HG03558 (cell line): ENCODE results near the gene BMP6.
"Not testable (repeated sequence)": the region's sequence is repeated elsewhere in the genome, so short reads cannot be mapped to it uniquely, and the experiment has no call there.

ENCODE experiments used
- ATAC-seq: cut with Tn5 transposase; IDR thresholded peaks from one replicate; pipeline ENCODE4 v1.9.1; 2021; ENCODE audit warnings: moderate number of reproducible peaks; ENCODE audit not compliant: unreplicated experiment; ENCODE audit errors: extremely low read depth

BMP6 gene

DNA sequence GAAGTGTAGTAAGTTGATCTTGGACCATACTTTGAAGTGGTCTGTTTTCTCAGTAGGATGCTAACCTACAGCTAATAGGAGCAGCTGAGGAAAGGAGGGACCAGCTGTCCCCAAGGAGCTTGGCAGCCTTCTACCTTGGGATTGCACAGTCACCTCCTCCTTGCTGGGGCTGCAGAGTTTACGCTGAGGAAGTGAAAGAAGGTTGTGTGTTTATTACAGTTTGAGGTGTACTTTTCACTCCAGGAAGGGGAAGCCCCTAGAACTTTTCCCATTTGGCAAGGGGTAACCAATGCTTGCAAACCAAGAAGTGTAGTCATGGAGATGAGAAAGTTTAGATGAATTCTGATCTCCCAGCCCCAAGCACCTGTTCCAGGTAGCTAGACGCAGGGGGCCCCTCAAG is 58.8 kb downstream of the BMP6 start:
- ATAC-seq: peak; percentile 59

DNA sequence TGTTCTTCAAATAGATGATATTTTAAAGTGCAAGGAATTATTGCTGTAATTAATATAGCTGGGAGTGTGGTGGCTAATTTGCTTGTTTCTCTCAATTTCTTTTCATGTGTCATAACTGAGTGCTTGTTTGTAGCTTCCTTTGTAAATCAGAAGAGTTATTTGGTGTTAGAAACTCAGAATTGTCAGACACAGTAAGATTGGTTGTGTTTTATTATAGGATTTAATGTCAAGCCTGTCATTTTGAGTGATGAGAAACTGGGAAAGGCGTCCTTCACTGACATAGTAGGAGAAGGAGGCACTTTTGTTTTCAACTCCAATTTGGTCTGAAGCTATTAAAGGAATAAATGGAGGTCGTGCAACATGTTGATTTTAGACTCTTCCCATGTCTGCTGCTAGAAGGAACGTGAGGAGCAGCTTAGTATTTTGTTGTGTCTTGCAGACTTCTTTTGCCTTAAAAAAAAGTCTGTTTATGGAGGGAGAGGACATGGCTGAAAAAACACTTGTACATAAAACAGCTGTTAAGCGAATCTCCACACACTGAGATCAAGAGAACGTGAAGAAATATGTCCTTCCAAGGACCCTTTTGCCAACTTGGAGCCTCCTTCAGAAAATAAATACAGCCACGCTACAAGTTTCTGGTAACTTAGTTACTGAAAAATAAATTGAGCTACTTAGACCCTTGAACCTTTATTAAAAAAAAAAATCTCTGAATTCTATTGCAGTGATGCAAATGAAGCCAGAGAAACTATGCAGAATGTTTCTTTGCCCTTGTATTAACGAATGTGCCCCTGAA is 59.5 kb downstream of the BMP6 start:
- ATAC-seq: no peak

DNA sequence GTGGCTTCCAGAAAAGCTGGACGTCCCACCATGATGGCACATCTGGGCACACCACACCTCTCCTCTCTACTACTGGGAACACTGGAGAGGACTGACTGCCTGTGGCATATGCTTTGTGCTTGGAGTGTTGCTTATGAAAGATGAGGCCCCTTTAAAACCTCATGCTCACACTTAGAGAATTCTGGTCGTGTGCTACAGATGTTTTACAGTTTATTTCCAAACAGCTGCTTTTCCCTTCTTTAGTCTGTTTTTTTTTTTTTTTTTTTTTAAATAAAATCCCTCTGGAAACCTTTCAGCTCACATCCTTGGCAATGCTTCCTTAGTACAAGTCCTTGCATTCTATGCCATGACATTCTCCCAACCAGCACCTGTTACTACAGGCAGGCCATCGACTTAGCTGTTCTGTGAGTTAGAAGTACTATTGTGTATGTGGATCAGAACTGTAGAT is 60.3 kb downstream of the BMP6 start:
- ATAC-seq: no peak

DNA sequence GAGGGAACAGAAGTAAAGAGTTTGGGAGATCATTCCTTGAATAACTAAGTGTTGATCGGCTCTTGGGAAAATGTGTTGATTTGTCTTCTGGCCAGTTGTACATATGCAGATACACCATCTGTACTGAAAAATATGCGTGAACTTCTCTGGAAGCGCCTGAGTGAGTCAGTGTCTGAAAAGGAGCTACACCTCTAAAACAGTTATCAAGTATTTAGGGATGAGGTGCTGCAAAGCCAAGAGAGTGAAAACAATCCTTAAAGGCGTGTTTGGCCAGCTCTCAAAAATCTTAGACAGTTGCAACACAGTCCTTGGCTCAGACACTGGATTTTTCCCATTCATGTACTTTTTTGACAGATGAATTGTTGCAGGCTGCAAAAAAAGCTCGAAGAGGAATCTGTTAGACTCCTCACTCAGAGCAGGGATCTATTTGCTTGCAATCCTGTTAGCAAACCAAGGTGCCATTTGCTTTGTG is 61.3 kb downstream of the BMP6 start:
- no peak for ATAC-seq

DNA sequence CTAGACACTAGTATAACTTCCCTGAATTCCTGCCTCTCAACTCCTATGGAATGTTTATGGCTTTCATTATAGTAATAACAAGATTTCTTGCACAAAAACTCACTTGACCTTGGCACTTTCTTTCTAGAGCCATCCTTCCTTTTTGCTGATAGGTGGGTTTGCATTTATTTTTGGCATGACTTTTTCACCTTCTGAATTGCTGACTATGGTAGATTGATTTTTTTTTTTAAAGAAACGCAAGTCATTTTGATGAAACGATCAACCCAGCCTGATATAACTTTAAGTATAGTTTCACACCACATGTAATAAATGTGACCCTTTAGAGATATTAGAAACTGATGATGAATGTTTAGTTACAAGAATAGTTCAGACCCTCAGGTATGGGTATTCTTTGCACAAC is 61.8 kb downstream of the BMP6 start:
- no peak for ATAC-seq

DNA sequence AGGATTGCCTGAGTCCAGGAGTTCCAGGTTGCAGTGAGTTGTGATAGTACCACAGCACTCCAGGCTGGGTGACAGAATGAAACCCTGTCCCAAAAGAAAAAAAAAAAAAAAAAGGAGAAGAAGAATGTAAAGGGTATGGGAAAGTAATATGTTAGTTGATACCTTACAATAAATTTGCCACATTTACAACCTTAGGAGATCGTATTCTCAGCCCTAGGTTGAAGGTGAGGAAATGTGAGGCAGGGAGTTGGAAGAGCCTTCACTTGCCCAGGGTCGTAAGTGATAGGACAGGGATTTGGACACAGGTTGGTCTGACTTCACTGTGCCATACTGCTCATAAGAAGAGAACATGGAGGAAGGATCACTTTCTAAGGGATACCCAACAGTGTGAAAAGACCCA is 68.6 kb downstream of the BMP6 start:
- no peak for ATAC-seq

DNA sequence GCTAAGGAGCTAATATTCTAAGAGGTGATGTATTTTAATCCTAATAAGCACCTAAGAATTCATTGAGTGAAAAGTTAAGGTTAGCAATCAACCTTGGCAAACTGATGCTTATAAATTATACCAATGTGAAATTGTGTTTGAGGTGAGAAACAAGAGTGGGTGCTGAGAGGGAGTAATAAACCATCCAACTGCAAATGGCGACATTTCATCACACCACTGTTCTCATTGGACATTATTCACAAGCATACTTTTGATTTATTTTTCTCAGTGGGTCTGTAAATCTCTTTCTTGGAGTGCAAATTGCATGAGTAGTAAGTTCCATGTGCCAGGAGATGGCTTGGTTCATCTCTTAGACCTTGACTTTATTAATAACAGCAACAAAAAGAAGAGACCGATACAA is 71.5 kb downstream of the BMP6 start:
- ATAC-seq: no peak

DNA sequence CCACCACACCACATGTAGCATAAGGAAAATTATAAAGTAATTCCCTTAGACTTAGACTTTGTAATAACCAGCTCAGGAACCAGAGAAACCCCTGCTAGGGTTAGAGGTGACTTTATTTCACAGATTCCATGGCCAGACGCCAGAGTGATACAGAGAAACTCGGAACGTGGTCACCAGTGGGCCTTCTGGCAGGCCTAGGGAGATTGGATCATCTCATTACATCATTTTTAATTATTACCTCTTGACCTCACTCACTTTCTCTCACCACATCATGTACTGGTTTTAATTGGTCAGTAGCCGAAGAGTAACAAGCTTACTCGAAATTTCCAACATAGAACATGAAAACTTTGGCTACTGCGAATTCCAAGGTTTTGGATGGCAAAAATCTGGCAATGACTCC is 72.9 kb downstream of the BMP6 start:
- no peak for ATAC-seq

DNA sequence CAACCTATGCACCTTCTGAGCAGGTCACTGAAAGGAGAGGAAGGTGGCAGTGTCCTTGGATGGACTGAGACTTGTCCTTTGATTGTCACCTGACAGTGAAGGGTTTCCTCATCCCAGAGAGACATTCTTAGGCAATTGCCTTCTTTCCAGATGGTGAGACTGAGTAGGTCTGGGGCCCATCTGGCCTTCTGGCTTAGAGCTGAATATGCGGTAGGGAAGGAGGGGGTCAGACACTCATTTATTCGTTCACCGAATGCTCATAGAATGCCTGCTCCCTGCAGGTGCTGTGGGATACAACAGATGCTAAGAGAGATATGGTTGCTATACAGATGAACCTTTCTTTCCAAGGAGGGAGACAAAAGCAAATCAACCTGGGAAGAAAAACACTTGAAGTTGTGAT is 76.8 kb downstream of the BMP6 start:
- ATAC-seq: no peak

DNA sequence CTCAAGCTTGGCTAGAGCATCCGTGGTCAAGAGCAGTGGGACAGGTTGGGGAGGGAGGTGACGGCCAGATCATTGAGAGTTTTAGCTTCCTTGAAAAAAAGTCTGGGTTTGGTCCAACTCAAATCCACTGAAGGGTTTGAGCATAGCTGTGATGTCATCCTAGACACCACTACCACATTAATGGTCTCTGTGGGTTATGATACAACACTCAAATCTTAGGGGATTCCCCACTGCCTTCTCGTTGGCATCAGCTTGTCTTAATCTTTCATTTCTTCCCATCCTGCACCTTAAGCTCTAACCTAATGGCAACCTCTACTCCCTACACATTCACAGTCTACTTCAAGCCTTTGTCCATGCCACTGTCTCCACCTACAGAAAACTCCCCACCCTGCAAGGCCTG is 77.3 kb downstream of the BMP6 start:
- ATAC-seq: no peak

DNA sequence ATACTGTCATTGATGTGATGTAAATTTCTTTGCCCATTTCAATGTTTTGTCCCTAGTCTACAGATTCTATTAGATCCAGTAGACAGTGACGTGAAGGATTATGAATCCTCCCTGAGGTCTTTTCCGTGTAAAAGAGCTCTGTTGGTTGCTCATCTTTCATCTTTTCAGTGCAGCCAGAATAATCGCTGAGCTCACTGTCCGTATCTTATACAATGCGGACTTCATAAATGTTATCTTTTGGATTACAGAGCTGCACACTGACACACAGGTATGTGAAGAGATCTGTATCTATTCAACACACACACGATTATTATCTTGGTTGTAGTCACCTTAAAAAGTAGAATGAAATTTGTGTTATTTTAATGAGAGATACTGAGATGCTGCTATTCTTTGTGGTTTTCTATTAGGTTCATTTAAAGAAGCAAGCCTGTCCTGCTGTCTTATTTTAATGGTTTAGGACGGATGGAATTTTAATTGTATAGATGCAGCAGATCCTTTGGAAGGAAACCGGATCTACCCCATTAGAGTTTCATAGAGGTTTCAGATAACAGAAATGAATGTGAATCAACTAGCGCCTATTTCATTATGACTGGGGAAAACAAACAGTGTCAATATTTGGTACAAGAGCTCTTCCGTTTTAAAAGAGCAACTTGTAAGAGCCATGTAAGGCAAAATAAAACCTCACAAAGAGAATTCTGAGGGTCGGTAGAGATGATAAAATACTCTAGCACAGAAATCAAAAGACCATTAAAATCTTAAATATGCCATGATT is 79.4 kb downstream of the BMP6 start:
- ATAC-seq: no peak

DNA sequence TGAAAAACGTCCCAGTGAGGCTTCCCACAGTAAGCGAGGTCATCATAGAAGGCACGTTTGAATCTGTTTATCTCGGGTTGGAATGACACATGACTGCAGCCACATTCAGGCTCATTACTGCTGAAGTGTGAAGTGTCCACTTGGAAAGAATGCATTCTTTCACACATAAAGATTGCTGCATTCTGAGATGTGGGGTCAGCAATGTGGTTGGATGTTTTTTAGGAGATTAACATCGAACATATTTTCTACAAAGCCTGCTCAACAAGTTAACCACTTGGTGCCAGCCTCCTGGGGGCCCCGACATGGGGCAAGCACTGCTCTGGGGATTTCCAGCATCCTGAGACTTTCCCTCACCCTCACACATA is 79.9 kb downstream of the BMP6 start:
- ATAC-seq: no peak

DNA sequence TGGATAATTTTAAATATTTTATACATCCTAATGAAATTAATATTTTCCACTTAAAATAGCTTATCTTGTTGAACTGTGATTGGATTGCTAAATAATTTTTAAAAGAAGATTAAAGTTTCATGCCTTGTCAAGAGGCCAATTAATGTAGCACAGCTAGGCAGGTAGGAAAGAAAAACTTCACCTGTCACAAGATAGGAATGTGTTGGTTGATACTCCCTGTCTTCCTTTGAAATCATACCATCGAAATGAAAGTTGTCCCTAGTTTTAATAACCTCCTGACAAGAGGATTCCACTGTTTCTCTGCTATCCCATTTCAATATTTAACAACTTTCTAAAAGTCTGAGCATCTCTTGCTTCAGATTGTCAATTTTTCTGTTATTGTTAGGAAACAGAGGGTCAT is 80.8 kb downstream of the BMP6 start:
- ATAC-seq: no peak

DNA sequence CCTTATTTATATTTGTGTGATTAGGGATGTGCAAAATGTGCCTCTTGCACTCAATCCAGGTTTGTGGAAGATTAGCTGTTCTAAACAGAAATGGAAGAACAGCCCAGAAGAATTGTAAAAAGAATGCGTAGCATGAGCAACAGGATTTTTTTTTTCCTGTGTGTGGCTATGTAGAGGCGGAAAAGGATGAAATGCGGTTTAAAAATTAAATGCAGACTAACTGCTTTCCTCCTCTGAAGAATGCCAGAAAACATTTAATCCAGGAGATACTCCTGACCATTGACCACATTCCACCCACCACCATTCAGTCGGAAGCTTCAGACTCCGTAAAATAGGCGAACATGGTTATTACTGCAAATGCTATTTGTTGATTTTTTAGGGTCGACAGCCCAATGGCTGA is 83.4 kb downstream of the BMP6 start:
- ATAC-seq: no peak

DNA sequence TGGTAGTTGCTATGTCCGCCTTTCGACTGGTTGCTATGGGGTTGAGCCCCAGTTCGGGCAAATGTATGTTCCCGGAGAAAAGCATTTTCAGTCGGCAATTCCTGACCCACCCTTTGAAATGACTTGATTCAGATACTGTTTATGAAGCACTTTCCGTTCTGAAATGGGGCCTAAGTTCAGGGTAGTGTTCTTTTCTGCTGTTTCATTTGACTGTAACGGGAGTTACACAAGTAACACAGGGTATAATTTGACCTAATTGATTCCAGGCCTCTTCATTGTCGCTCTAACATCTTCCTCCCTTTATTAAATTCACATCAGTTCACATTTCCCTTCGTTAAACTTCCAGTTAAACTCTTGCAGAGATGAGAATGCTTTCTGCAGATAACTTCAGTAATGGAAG is 85.5 kb downstream of the BMP6 start:
- ATAC-seq: no peak

DNA sequence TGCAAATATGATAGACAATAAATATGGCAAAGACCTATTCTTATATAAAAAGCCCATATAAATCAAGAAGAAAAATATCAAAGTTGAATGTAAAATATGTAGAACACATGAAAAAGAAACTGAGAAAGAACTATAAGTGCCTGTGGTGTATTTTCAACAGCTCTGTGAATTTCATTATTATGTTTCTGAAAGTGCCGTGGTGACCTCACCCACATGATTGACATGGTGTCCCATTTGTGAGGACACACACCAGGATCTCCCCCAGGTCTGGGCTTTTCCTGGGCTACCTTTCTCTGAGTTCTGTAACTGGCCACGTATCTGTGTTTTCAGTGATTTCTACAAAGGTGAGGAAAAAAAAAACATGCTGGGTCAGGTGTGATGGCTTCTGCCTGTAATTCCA is 86.7 kb downstream of the BMP6 start:
- no peak for ATAC-seq

DNA sequence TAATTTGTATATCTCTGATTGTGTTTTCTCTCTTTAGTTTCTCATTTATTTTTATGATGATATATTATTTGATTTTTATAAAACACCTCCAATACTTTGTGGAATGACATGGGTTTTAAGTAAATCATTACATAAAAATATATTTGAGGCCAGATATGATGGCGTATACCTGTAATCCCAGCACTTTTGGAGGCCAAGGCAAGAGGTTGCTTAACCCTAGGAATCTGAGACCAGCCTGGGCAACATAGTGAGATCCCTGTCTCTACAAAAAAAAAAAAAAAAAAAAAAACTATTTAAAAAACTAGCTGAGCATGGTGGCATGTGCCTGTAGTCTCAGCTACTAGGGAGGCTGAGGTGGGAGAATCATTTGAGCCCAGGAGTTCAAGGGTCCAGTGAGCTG is 87.3 kb downstream of the BMP6 start:
- no peak for ATAC-seq

DNA sequence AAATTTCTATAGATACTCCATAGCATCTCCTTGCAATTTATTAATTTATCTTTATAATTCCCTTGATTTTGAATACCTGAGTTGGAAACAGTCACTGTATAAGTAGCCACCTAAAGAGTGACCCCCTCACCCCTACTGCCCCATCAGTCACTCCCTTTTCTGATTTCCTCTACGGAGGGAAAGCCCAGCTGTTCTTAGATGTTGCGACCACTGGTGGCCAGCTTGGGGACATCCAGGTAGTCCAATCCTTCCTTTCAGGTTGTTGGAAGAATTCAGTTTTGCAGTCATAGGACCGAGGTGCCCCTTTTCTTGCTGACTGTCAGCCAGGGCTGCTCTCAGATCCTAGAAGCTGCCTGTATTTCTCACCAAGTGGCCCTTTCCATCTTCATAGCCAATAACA is 87.8 kb downstream of the BMP6 start:
- ATAC-seq: no peak

DNA sequence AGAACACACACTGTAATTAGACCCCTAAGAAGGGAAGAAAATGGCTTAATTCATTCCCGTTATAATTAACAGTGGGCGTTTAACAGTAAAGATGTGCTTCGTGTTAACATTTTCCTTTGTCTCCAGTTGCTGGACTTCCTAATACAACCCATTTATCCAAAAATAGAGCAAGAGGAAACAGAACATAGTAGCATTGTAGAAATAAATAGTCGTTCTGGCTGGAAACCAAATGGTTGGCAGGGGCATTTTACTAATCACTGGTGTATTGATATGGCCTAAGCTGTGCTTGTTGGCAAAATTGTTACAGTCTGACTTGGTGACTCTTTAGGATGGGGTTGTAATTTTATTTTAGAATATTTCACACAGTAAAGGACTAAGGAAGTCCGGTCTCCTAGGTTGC is 89.8 kb downstream of the BMP6 start:
- no peak for ATAC-seq

DNA sequence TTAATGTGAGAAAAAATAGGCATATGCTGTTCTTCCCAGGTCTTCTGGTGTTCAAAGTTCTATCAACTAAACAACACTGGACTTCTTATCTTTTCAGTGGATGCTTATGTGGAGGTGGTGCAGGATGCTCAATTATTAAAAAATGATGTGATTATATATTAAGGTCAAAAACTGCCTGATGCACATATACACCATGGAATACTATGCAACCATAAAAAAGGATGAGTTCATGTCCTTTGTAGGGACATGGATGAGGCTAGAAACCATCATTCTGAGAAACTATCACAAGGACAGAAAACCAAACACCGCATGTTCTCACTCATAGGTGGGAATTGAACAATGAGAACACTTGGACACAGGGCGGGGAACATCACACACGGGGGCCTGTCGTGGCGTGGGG is 91.3 kb downstream of the BMP6 start:
- ATAC-seq: not testable (repeated sequence)

DNA sequence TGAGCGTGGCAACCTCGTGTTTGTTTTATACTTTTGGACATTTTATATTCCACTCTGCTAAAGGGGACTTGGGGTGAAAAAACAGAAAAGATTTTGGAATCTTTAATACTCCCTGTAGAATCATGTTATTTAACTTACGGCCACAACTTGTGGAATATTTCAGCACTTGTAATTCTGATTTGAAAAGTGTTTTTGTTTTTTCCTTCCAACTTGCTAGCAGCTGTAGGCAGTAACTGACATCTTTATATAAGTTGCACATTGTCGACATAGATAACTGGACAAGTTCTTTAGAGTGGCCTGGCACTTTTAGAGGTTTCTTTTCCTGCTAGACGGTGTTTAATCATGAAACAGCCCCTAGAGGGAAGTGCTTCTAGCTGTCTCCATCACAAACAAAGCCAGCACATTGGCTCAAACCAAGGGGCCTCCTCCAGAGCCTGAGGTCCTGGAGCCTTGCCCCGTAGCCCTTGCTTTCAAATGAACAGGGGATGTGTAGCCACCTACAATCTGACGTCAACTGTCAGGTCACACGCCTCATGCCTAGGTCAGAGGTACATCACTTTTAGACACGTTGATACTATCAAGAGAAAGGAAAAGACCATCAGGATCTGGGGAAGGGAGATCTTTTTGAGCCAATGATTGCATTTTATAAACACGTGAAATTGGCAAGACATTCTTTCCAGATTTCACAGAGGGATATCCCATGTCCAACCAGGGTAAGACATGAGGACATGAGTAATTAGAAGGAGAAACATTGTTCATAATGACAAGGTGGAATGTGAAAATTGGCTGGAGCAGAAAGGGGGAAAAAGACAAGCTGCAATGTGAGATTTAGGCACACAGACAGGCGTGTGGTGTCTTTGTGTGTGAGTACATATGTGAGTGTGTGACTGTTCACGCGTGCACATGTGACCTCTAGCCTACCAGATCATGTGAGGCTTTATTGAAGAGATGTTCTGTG is 92.6 kb downstream of the BMP6 start:
- ATAC-seq: no peak
